ENCODE data around the gene NAALADL2. TPM values are rescaled to one million over a fixed set of nuclear protein-coding genes. Genes with fewer than 3 reads are reported as not detected.

Gene NAALADL2
- total and polyA plus RNA-seq, 2 donors (not counting 1 experiment from before 2014, with no cell fraction given): not detected

- no peak overlapping the region for H3K4me3 Mint-ChIP-seq
- H3K4me3 ChIP-seq (ENCODE audit: control extremely low read depth in 1 of 5, extremely low read depth in 1 of 5, insufficient read depth in 1 of 5, low read depth in 2 of 5, low read length in 4 of 5): no peak overlapping the region
- TF ChIP-seq CTCF (IDR thresholded peaks at IDR 0.05) (no peak), EZH2 (IDR thresholded peaks at IDR 0.05; ENCODE audit: borderline replicate concordance, insufficient read depth, low read depth, low read length, poor library complexity, severe bottlenecking) (no peak)
- H3K27me3 ChIP-seq (replicated peaks in 1 of 4; ENCODE audit: control extremely low read depth in 1 of 4, control insufficient read depth in 3 of 4, insufficient read depth in 4 of 4, low read length in 3 of 4): no peaks in the 10 kb centered on the region
- no peaks in the 10 kb centered on the region for H3K27me3 Mint-ChIP-seq
- CTCF ChIA-PET: no interaction called here
- POLR2A ChIA-PET: no interaction called here
- no peaks in the 10 kb centered on the region for H3K4me1 ChIP-seq (ENCODE audit: control insufficient read depth in 2 of 2, insufficient read depth in 2 of 2, low read length in 2 of 2)
- peaks cover 0 to 5% (median 0%) of the 10 kb centered on the region in 3 donors for H3K9me3 ChIP-seq (ENCODE audit: control extremely low read depth in 1 of 3, control insufficient read depth in 2 of 3, insufficient read depth in 1 of 3, low read length in 2 of 3)
- H3K27ac ChIP-seq (ENCODE audit: low read length in 2 of 2): no peak overlapping the region
- 100% methylated on average over 1 of the region's 3 CpGs for WGBS (ENCODE audit: insufficient coverage)
- H3K9ac ChIP-seq (ENCODE audit: low read length): no peak overlapping the region
- H3K36me3 ChIP-seq (replicated peaks in 1 of 2; ENCODE audit: control extremely low read depth in 1 of 2, control insufficient read depth in 1 of 2, extremely low read depth in 1 of 2, insufficient read depth in 2 of 2, low read length in 1 of 2): no peaks in the 10 kb centered on the region
- H3K27ac Mint-ChIP-seq: no peak overlapping the region
- no peak overlapping the region for H2AFZ ChIP-seq (ENCODE audit: insufficient read depth, low read depth, low read length, poor library complexity, severe bottlenecking)
- H3K9me3 Mint-ChIP-seq (ENCODE audit: insufficient read depth): peaks cover 5% of the 10 kb centered on the region
- H3K79me2 ChIP-seq (ENCODE audit: control insufficient read depth, insufficient read depth, low read length): no peaks in the 10 kb centered on the region
- no peaks in the 10 kb centered on the region for H3K4me1 Mint-ChIP-seq
- no peak for DNase-seq
- no peaks in the 10 kb centered on the region for H4K20me1 ChIP-seq (ENCODE audit: control insufficient read depth, insufficient read depth, low read length, poor library complexity, severe bottlenecking)
- no peak for ATAC-seq (ENCODE audit: low read depth)
- H3K4me2 ChIP-seq (replicated peaks; ENCODE audit: low read depth, low read length, poor library complexity, severe bottlenecking): no peak overlapping the region
- intact Hi-C loops (cut with micrococcal nuclease): no loop called here
Measured at GRCh38 chr3:175731543-175731942, 872.4 kb downstream of the NAALADL2 start.

DNA sequence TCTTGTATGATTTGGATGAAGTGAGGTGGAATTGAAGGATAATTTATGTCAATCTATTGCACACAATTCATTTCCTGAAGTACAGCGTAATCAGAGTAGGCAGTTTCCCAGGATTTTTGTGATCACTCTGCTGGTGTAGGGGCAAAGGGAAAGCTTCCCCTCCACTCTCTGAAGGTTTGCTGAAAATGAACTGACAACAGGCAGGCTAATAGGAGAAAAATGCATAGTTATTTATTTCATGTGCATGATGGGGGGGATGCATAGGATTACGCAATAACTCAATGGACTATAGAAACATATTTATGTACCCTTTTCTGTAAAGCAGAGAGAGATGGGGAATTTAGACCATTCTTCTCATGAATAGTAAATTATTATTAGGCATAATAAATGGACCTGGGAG lies 872.9 kb downstream of the NAALADL2 start:
- Histone ChIP-seq H3K9ac (ENCODE audit: low read length) (no peak overlapping the region), H3K36me3 (replicated peaks in 1 of 2; ENCODE audit: control extremely low read depth in 1 of 2, control insufficient read depth in 1 of 2, extremely low read depth in 1 of 2, insufficient read depth in 2 of 2, low read length in 1 of 2) (no peaks in the 10 kb centered on the region), H3K4me3 (ENCODE audit: control extremely low read depth in 1 of 5, extremely low read depth in 1 of 5, insufficient read depth in 1 of 5, low read depth in 2 of 5, low read length in 4 of 5) (no peak overlapping the region), H3K27me3 (replicated peaks in 1 of 4; ENCODE audit: control extremely low read depth in 1 of 4, control insufficient read depth in 3 of 4, insufficient read depth in 4 of 4, low read length in 3 of 4) (no peaks in the 10 kb centered on the region), H3K9me3 (ENCODE audit: control extremely low read depth in 1 of 3, control insufficient read depth in 2 of 3, insufficient read depth in 1 of 3, low read length in 2 of 3) (peaks cover 0 to 5% (median 0%) of the 10 kb centered on the region in 3 donors), H3K4me2 (replicated peaks; ENCODE audit: low read depth, low read length, poor library complexity, severe bottlenecking) (no peak overlapping the region), H2AFZ (ENCODE audit: insufficient read depth, low read depth, low read length, poor library complexity, severe bottlenecking) (no peak overlapping the region), H3K27ac (ENCODE audit: low read length in 2 of 2) (no peak overlapping the region), H3K4me1 (ENCODE audit: control insufficient read depth in 2 of 2, insufficient read depth in 2 of 2, low read length in 2 of 2) (no peaks in the 10 kb centered on the region), H4K20me1 (ENCODE audit: control insufficient read depth, insufficient read depth, low read length, poor library complexity, severe bottlenecking) (no peaks in the 10 kb centered on the region), H3K79me2 (ENCODE audit: control insufficient read depth, insufficient read depth, low read length) (no peaks in the 10 kb centered on the region)
- Mint-ChIP-seq H3K27ac (no peak overlapping the region), H3K4me1 (no peaks in the 10 kb centered on the region), H3K27me3 (no peaks in the 10 kb centered on the region), H3K9me3 (ENCODE audit: insufficient read depth) (peaks cover 5% of the 10 kb centered on the region), H3K4me3 (no peak overlapping the region)
- DNase-seq (no peak), ATAC-seq (ENCODE audit: low read depth) (no peak)
- intact Hi-C loops (cut with micrococcal nuclease): no loop called here
- TF ChIP-seq EZH2 (IDR thresholded peaks at IDR 0.05; ENCODE audit: borderline replicate concordance, insufficient read depth, low read depth, low read length, poor library complexity, severe bottlenecking) (no peak), CTCF (IDR thresholded peaks at IDR 0.05) (no peak)
- ChIA-PET CTCF (no interaction called here), POLR2A (no interaction called here)
- WGBS (ENCODE audit: insufficient coverage): no CpG with 5 or more reads among the region's 2 CpGs

Data from B cell (primary cell).